Lower leg skin (tissue), 4 donors: Measurements from ENCODE around the gene KASH5. TPM values are rescaled to one million over a fixed set of nuclear protein-coding genes. Genes with fewer than 3 reads are reported as not detected.

Experiments used
- DNase-seq, 2 donors: peaks; one replicate each; pipeline ENCODE4 v3.0.0-alpha.2; 2019; ENCODE audit warnings: low spot score in 2 of 2
- H3K4me3 ChIP-seq: fragments of 200-600 bp; sonication (generic); 2 replicates; pipeline ENCODE4 v1.5.1; 2017; ENCODE audit warnings: mild to moderate bottlenecking, low read depth; ENCODE audit not compliant: poor library complexity, severe bottlenecking
- CTCF ChIP-seq, 3 donors: fragments of 450-650 bp; IDR thresholded peaks; one replicate each; pipeline ENCODE4 v1.5.1; 2016; ENCODE audit warnings: antibody characterized with exemption in 3 of 3, mild to moderate bottlenecking in 3 of 3, moderate library complexity in 2 of 3
- POLR2A ChIP-seq, 2 donors: fragments of 450-650 bp; IDR thresholded peaks; one replicate each; pipeline ENCODE4 v1.6.1; 2016 to 2017; ENCODE audit warnings: antibody characterized with exemption in 2 of 2, mild to moderate bottlenecking in 1 of 2, moderate library complexity in 1 of 2
- WGBS, 2 donors: methylation state at CpG; one replicate each; pipeline ENCODE4 v1.1.5; 2018; 5-methylcytosine and 5-hydroxymethylcytosine counted together
- intact Hi-C: fragments of 100-400 bp; cut with DNase I; formaldehyde crosslinking; loops from one replicate; pipeline ENCODE4 v1.15.0; 2023; ENCODE audit warnings: low total_unique reads
- total RNA-seq, 4 donors: library from RNA; depleted of rRNA; stranded (reverse); fragments of >200 nt; gene quantifications; one replicate each; pipeline ENCODE4 v1.1.0, GENCODE V29; 2016

KASH5 gene
- total RNA-seq, 4 donors from 2014 or later, result not detected

- intact Hi-C loops, result no loop called here
- TF ChIP-seq POLR2A (IDR thresholded peaks at IDR 0.05) (no peak), CTCF (IDR thresholded peaks at IDR 0.05) (no peak)
- H3K4me3 ChIP-seq, result no peak within 1 kb of the TSS
- no peak for DNase-seq
- WGBS, 2 donors, result 64 to 72% methylated on average over 7 of the region's 7 CpGs
Measured at GRCh38 chr19:49425178-49425577, 37.1 kb downstream of the KASH5 start, which contains the start of gene GFY. Gene GFY (plus strand): TSS chr19:49425388. CDS start chr19:49426431, 1,043 bp downstream.

GRCh38 chr19:49425922-49426592, 38.0 kb downstream of the KASH5 start:
- TF ChIP-seq CTCF (IDR thresholded peaks at IDR 0.05) (no peak), POLR2A (IDR thresholded peaks at IDR 0.05) (no peak)
- 6% methylated on average over 30 of the region's 30 CpGs for WGBS, 2 donors
- intact Hi-C loops, result no loop called here
- H3K4me3 ChIP-seq, result no peak overlapping the region
- no peak for DNase-seq

GRCh38 chr19:49427339-49427738, 39.3 kb downstream of the KASH5 start:
- H3K4me3 ChIP-seq, result no peak overlapping the region
- intact Hi-C loops, result no loop called here
- TF ChIP-seq POLR2A (IDR thresholded peaks at IDR 0.05) (no peak), CTCF (IDR thresholded peaks at IDR 0.05) (no peak)
- 52 to 59% methylated on average over 12 of the region's 12 CpGs for WGBS, 2 donors
- DNase-seq, result no peak

- TF ChIP-seq POLR2A (IDR thresholded peaks at IDR 0.05) (no peak), CTCF (IDR thresholded peaks at IDR 0.05) (no peak)
- no peak overlapping the region for H3K4me3 ChIP-seq
- no peak for DNase-seq
- 0 to 2% methylated on average over 37 to 44 of the region's 45 CpGs for WGBS, 2 donors
- intact Hi-C loops, result no loop called here
Measured at GRCh38 chr19:49427855-49428546, 40.0 kb downstream of the KASH5 start.

- intact Hi-C loops, result no loop called here
- DNase-seq, result no peak
- 19 to 20% methylated on average over 27 to 29 of the region's 29 CpGs for WGBS, 2 donors
- no peak for TF ChIP-seq POLR2A (IDR thresholded peaks at IDR 0.05)
- no peak for TF ChIP-seq CTCF (IDR thresholded peaks at IDR 0.05)
- no peak overlapping the region for H3K4me3 ChIP-seq
Measured at GRCh38 chr19:49428547-49429451, 40.8 kb downstream of the KASH5 start.
